Measurements from ENCODE around the gene GTF2IRD1. TPM values are rescaled to one million over a fixed set of nuclear protein-coding genes. Genes with fewer than 3 reads are reported as not detected.
A peak's percentile ranks its signal among the peaks of the same experiment; 100 is the strongest.

Gene GTF2IRD1
- total and polyA plus RNA-seq, 2 experiments from 2014 or later, result 34.9 to 39.6 TPM

DNA sequence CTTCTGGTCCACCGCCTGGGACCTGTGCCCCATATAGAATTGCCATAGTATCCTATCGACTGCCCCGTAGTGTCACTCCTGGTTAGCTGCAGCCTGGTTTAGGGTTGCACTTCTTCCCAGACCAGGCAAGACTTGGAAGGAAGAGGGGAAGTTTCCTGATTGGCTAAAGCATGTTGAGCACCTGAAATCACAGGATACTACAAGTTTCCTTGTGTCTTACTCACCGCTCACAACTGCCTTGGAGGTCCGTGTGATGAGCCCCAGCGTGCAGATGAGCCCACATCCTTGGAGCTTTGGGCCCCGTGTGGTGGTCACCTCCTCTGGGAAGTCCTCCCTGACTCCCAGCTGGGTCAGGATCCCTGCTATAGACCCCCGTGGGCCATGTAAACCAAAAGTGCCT is 129.9 kb downstream of the GTF2IRD1 start:
- Histone ChIP-seq H3K9me2 (replicated peaks; ENCODE audit: insufficient read depth) (no peaks in the 10 kb centered on the region), H3K4me3 (no peak overlapping the region), H4K20me1 (ENCODE audit: insufficient read depth, poor library complexity, severe bottlenecking) (no peaks in the 10 kb centered on the region), H3K9me3 (ENCODE audit: low read depth) (no peaks in the 10 kb centered on the region), H3K79me2 (peaks cover 5% of the 10 kb centered on the region), H3K4me2 (no peak overlapping the region), H3K27ac (peak overlapping the region; percentile 65), H3K27me3 (no peaks in the 10 kb centered on the region), H3K36me3 (replicated peaks; ENCODE audit: insufficient read depth, low read depth) (no peaks in the 10 kb centered on the region), H2AFZ (no peak overlapping the region), H3K4me1 (ENCODE audit: insufficient read depth) (peaks cover 46% of the 10 kb centered on the region)
- TF ChIP-seq, protein P1, sequence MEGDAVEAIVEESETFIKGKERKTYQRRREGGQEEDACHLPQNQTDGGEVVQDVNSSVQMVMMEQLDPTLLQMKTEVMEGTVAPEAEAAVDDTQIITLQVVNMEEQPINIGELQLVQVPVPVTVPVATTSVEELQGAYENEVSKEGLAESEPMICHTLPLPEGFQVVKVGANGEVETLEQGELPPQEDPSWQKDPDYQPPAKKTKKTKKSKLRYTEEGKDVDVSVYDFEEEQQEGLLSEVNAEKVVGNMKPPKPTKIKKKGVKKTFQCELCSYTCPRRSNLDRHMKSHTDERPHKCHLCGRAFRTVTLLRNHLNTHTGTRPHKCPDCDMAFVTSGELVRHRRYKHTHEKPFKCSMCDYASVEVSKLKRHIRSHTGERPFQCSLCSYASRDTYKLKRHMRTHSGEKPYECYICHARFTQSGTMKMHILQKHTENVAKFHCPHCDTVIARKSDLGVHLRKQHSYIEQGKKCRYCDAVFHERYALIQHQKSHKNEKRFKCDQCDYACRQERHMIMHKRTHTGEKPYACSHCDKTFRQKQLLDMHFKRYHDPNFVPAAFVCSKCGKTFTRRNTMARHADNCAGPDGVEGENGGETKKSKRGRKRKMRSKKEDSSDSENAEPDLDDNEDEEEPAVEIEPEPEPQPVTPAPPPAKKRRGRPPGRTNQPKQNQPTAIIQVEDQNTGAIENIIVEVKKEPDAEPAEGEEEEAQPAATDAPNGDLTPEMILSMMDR (IDR thresholded peaks at IDR 0.05; ENCODE audit: poor library complexity), result no peak
- no peak for TF ChIP-seq EZH2 (IDR thresholded peaks at IDR 0.05; ENCODE audit: borderline replicate concordance)
- TF ChIP-seq EZH2phosphoT487 (IDR thresholded peaks at IDR 0.05; ENCODE audit: low read depth, severe bottlenecking, unreplicated experiment), result no peak
- 77% methylated on average over 8 of the region's 8 CpGs for WGBS (ENCODE audit: low lambda C conversion rate, missing lambda C conversion rate)
- DNase-seq (ENCODE audit: low spot score), result no peak

DNA sequence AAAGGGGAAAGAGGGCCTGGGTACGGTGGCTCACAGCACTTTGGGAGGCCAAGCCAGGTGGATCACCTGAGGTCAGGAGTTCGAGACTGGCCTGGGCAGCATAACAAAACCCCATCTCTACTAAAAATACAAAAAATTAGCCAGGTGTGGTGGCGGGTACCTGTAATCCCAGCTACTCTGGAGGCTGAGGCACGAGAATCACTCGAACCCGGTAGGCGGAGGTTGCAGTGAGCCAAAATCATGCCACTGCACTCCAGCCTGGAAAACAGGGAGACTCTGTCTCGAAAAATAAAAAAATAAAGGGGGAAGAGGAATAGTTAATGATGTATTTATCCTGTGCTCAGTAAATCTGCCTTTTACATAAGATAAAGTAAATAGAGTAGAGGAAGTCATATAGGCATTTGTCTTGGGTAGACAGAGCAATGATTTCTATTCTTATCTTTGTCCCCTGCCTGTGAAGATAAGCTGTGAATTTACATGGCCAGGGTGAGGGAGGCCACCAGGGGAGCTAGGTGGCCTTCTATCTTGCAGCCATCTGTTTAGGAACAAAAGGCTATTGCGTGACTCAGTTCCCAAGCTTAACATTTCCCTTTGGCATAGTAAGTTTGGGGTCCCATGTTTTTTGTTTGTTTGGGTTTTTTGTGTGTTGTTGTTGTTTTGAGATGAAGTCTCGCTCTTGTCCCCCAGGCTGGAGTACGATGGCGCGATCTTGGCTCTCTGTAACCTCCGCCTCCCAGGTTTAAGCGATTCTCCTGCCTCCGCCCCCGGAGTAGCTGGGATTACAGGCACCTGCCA is 130.7 kb downstream of the GTF2IRD1 start:
- peak; percentile 61 for DNase-seq (ENCODE audit: low spot score)
- Histone ChIP-seq H2AFZ (no peak overlapping the region), H3K4me1 (ENCODE audit: insufficient read depth) (peaks cover 46% of the 10 kb centered on the region), H3K27ac (peak overlapping the region; percentile 79), H3K4me3 (no peak overlapping the region), H3K4me2 (peak overlapping the region; percentile 47), H3K36me3 (replicated peaks; ENCODE audit: insufficient read depth, low read depth) (no peaks in the 10 kb centered on the region), H3K9me3 (ENCODE audit: low read depth) (no peaks in the 10 kb centered on the region), H3K27me3 (no peaks in the 10 kb centered on the region), H4K20me1 (ENCODE audit: insufficient read depth, poor library complexity, severe bottlenecking) (no peaks in the 10 kb centered on the region), H3K79me2 (peaks cover 5% of the 10 kb centered on the region), H3K9me2 (replicated peaks; ENCODE audit: insufficient read depth) (no peaks in the 10 kb centered on the region)
- TF ChIP-seq EZH2 (IDR thresholded peaks at IDR 0.05; ENCODE audit: borderline replicate concordance) (no peak), EZH2phosphoT487 (IDR thresholded peaks at IDR 0.05; ENCODE audit: low read depth, severe bottlenecking, unreplicated experiment) (no peak)
- TF ChIP-seq, protein P1 (IDR thresholded peaks at IDR 0.05; ENCODE audit: poor library complexity), result no peak
- WGBS (ENCODE audit: low lambda C conversion rate, missing lambda C conversion rate), result 76% methylated on average over 17 of the region's 17 CpGs

DNA sequence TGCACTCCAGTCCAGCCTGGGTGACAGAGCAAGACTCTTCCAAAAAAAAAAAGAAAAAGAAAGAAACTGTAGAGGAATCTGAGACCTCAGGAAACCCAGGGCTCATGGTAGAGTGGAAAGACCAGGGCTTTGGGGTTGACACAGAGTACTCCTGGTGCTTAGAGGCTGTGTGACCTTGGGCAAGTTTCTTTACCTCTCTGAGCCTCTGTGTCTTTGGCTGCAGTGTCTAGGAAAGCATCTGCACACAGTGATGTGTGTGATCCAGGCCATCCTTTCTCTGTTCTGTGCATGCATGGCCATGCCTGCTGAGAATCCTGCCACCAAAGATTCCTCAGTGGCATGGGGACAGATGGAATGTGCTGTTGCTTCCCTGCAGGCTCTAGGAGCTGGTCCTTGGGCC is 132.1 kb downstream of the GTF2IRD1 start:
- H3K79me2 ChIP-seq, result peaks cover 5% of the 10 kb centered on the region
- peak overlapping the region; percentile 79 for H3K27ac ChIP-seq
- no peaks in the 10 kb centered on the region for H3K27me3 ChIP-seq
- no peaks in the 10 kb centered on the region for H4K20me1 ChIP-seq (ENCODE audit: insufficient read depth, poor library complexity, severe bottlenecking)
- H2AFZ ChIP-seq, result no peak overlapping the region
- no peak overlapping the region for H3K4me2 ChIP-seq
- no peak for TF ChIP-seq EZH2 (IDR thresholded peaks at IDR 0.05; ENCODE audit: borderline replicate concordance)
- TF ChIP-seq, protein P1 (IDR thresholded peaks at IDR 0.05; ENCODE audit: poor library complexity), result no peak
- no peak for TF ChIP-seq EZH2phosphoT487 (IDR thresholded peaks at IDR 0.05; ENCODE audit: low read depth, severe bottlenecking, unreplicated experiment)
- peaks cover 36% of the 10 kb centered on the region for H3K4me1 ChIP-seq (ENCODE audit: insufficient read depth)
- H3K9me2 ChIP-seq (replicated peaks; ENCODE audit: insufficient read depth), result no peaks in the 10 kb centered on the region
- no peak for DNase-seq (ENCODE audit: low spot score)
- no peak overlapping the region for H3K4me3 ChIP-seq
- H3K36me3 ChIP-seq (replicated peaks; ENCODE audit: insufficient read depth, low read depth), result no peaks in the 10 kb centered on the region
- no peaks in the 10 kb centered on the region for H3K9me3 ChIP-seq (ENCODE audit: low read depth)

Measured in hepatocyte (in vitro differentiated cells).